ENCODE results near the gene SSBP4. TPM values are rescaled to one million over a fixed set of nuclear protein-coding genes. Genes with fewer than 3 reads are reported as not detected.

Gene SSBP4
- total and polyA plus RNA-seq, 12 donors: 9.1 to 160 (median 73.7) TPM

GRCh38 chr19:18452386-18452785 is 33.2 kb downstream of the SSBP4 start:
- peaks cover 0 to 58% of the 10 kb centered on the region in 2 donors for H3K36me3 ChIP-seq (replicated peaks in 1 of 2)
- WGBS, 4 donors: 67 to 76% (median 74%) methylated on average over 1 to 3 of the region's 3 CpGs
- peaks cover 4 to 14% of the 10 kb centered on the region in 2 donors for H3K4me1 ChIP-seq (replicated peaks in 1 of 2)
- no peaks in the 10 kb centered on the region for H3K9me3 ChIP-seq (replicated peaks in 1 of 3)
- no peaks in the 10 kb centered on the region for H3K27me3 ChIP-seq
- no peak overlapping the region for H3K27ac ChIP-seq
- no peak overlapping the region for H3K4me3 ChIP-seq
- no peak for DNase-seq
- TF ChIP-seq POLR2A (IDR thresholded peaks at IDR 0.05) (no peak), CTCF (IDR thresholded peaks at IDR 0.05) (no peak)
- intact Hi-C loops (cut with DNase I): loop anchor here (10.0 kb wide), 2 partner anchors 142 to 402 kb away; no protein-coding TSS in a partner anchor

GRCh38 chr19:18453269-18454024 is 34.2 kb downstream of the SSBP4 start:
- intact Hi-C loops (cut with DNase I): loop anchor here (10.0 kb wide), 2 partner anchors 141 to 401 kb away; no protein-coding TSS in a partner anchor
- TF ChIP-seq POLR2A (IDR thresholded peaks at IDR 0.05) (no peak), CTCF (IDR thresholded peaks at IDR 0.05) (no peak)
- Histone ChIP-seq H3K27ac (no peak overlapping the region), H3K4me1 (replicated peaks in 1 of 2) (peaks cover 4 to 22% of the 10 kb centered on the region in 2 donors), H3K9me3 (replicated peaks in 1 of 3) (no peaks in the 10 kb centered on the region), H3K36me3 (replicated peaks in 1 of 2) (peaks cover 0 to 61% of the 10 kb centered on the region in 2 donors), H3K27me3 (no peaks in the 10 kb centered on the region), H3K4me3 (no peak overlapping the region)
- no peak for DNase-seq
- WGBS, 4 donors: 74 to 78% (median 76%) methylated on average over 10 of the region's 10 CpGs

GRCh38 chr19:18456279-18456678 is 37.1 kb downstream of the SSBP4 start:
- 88 to 94% (median 93%) methylated on average over 3 to 4 of the region's 4 CpGs for WGBS, 4 donors
- Histone ChIP-seq H3K36me3 (replicated peaks in 1 of 2) (peaks cover 0 to 47% of the 10 kb centered on the region in 2 donors), H3K27me3 (no peaks in the 10 kb centered on the region), H3K4me1 (replicated peaks in 1 of 2) (peaks cover 21 to 44% of the 10 kb centered on the region in 2 donors), H3K4me3 (no peak overlapping the region), H3K9me3 (replicated peaks in 1 of 3) (no peaks in the 10 kb centered on the region), H3K27ac (peak overlapping the region in 2 of 5 donors; percentile 20 to 44)
- intact Hi-C loops (cut with DNase I): loop anchor here (10.0 kb wide), 2 partner anchors 139 to 399 kb away; no protein-coding TSS in a partner anchor
- no peak for DNase-seq
- no peak for TF ChIP-seq POLR2A (IDR thresholded peaks at IDR 0.05)

- Histone ChIP-seq H3K36me3 (replicated peaks in 1 of 2) (peaks cover 0 to 47% of the 10 kb centered on the region in 2 donors), H3K9me3 (replicated peaks in 1 of 3) (no peaks in the 10 kb centered on the region)
- intact Hi-C loops (cut with DNase I): loop anchor here (10.0 kb wide), 2 partner anchors 138 to 398 kb away; no protein-coding TSS in a partner anchor
Measured at GRCh38 chr19:18456974-18457373, 37.8 kb downstream of the SSBP4 start.

More at GRCh38 chr19:18456974-18457373, 37.8 kb downstream of the SSBP4 start:
- peaks cover 21 to 44% of the 10 kb centered on the region in 2 donors for H3K4me1 ChIP-seq (replicated peaks in 1 of 2)
- WGBS, 4 donors: 31 to 61% (median 45%) methylated on average over 3 to 9 of the region's 9 CpGs
- H3K27ac ChIP-seq: peak overlapping the region in 2 of 5 donors; percentile 26 to 44
- peak; percentile 70 to 89 (median 82) for DNase-seq
- H3K27me3 ChIP-seq: no peaks in the 10 kb centered on the region
- TF ChIP-seq POLR2A (IDR thresholded peaks at IDR 0.05) (no peak), CTCF (IDR thresholded peaks at IDR 0.05) (no peak)
- H3K4me3 ChIP-seq: no peak overlapping the region
